ENCODE measurements around the gene PRR3. TPM values are rescaled to one million over a fixed set of nuclear protein-coding genes. Genes with fewer than 3 reads are reported as not detected.
A peak's percentile ranks its signal among the peaks of the same experiment; 100 is the strongest.

PRR3 gene
- total and polyA plus RNA-seq, 9 of the 15 experiments (the other 6 are each of a cell fraction or from before 2014, with no cell fraction given): 23.5 to 59.6 (median 28.8) TPM

- TF ChIP-seq HOXB6 (CRISPR knock-in tag; IDR thresholded peaks at IDR 0.05; ENCODE audit: borderline replicate concordance): no peak
- TF ChIP-seq, protein P1, sequence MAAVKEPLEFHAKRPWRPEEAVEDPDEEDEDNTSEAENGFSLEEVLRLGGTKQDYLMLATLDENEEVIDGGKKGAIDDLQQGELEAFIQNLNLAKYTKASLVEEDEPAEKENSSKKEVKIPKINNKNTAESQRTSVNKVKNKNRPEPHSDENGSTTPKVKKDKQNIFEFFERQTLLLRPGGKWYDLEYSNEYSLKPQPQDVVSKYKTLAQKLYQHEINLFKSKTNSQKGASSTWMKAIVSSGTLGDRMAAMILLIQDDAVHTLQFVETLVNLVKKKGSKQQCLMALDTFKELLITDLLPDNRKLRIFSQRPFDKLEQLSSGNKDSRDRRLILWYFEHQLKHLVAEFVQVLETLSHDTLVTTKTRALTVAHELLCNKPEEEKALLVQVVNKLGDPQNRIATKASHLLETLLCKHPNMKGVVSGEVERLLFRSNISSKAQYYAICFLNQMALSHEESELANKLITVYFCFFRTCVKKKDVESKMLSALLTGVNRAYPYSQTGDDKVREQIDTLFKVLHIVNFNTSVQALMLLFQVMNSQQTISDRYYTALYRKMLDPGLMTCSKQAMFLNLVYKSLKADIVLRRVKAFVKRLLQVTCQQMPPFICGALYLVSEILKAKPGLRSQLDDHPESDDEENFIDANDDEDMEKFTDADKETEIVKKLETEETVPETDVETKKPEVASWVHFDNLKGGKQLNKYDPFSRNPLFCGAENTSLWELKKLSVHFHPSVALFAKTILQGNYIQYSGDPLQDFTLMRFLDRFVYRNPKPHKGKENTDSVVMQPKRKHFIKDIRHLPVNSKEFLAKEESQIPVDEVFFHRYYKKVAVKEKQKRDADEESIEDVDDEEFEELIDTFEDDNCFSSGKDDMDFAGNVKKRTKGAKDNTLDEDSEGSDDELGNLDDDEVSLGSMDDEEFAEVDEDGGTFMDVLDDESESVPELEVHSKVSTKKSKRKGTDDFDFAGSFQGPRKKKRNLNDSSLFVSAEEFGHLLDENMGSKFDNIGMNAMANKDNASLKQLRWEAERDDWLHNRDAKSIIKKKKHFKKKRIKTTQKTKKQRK (IDR thresholded peaks at IDR 0.05; ENCODE audit: borderline replicate concordance, low read depth, low read length): no peak
- peak; percentile 79 for TF ChIP-seq SOX6 (IDR thresholded peaks at IDR 0.05)
- TF ChIP-seq SIN3B (IDR thresholded peaks at IDR 0.05; ENCODE audit: low read depth): peak; percentile 84
- TF ChIP-seq ZNF217 (CRISPR knock-in tag; IDR thresholded peaks at IDR 0.05): no peak
- TF ChIP-seq THRA (IDR thresholded peaks at IDR 0.05): no peak
- TF ChIP-seq PHF21A (IDR thresholded peaks at IDR 0.05; ENCODE audit: borderline replicate concordance, low read depth): no peak
- TF ChIP-seq KAT2B (IDR thresholded peaks at IDR 0.05; ENCODE audit: low read depth, low read length): no peak
- no peak for TF ChIP-seq ZNF830 (CRISPR knock-in tag; IDR thresholded peaks at IDR 0.05)
- TF ChIP-seq, protein P2, sequence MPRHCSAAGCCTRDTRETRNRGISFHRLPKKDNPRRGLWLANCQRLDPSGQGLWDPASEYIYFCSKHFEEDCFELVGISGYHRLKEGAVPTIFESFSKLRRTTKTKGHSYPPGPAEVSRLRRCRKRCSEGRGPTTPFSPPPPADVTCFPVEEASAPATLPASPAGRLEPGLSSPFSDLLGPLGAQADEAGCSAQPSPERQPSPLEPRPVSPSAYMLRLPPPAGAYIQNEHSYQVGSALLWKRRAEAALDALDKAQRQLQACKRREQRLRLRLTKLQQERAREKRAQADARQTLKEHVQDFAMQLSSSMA (CRISPR knock-in tag; IDR thresholded peaks at IDR 0.05): no peak
- TF ChIP-seq TAL1 (IDR thresholded peaks at IDR 0.05): no peak
- TF ChIP-seq REST (IDR thresholded peaks at IDR 0.05; ENCODE audit: borderline replicate concordance): peak; percentile 22; the same call in 1 of the 2 replicates
- peak; percentile 51 for TF ChIP-seq REST (CRISPR knock-in tag; IDR thresholded peaks at IDR 0.05; ENCODE audit: low read depth)
- TF ChIP-seq PHF20 (IDR thresholded peaks at IDR 0.05; ENCODE audit: partially characterized antibody): peak; percentile 96
These were observed 14.1 kb downstream of the PRR3 start, which contains the start of gene ABCF1 (continued) for GRCh38 chr6:30571075-30571761.
